Measurements from ENCODE around the gene PDE6C.

Gene PDE6C

GRCh38 chr10:93702210-93703001, 90.1 kb downstream of the PDE6C start, which contains the start of gene FRA10AC1:
FRA10AC1 (minus strand) TSS chr10:93702592; CDS start chr10:93700106, 2,486 bp downstream.
- peak; percentile 94 for DNase-seq (ENCODE audit: low read depth)

GRCh38 chr10:93703066-93703465, 90.7 kb downstream of the PDE6C start:
- DNase-seq (ENCODE audit: low read depth) = peak; percentile 28

- DNase-seq (ENCODE audit: low read depth) = no peak
Measured at GRCh38 chr10:93703841-93704240, 91.5 kb downstream of the PDE6C start.

- DNase-seq (ENCODE audit: low read depth) = no peak
Measured at GRCh38 chr10:93704451-93704850, 92.1 kb downstream of the PDE6C start.

- no peak for DNase-seq (ENCODE audit: low read depth)
Measured at GRCh38 chr10:93707623-93708022, 95.3 kb downstream of the PDE6C start.

- no peak for DNase-seq (ENCODE audit: low read depth)
Measured at GRCh38 chr10:93710333-93710909, 98.1 kb downstream of the PDE6C start.

- peak; percentile 63 for DNase-seq (ENCODE audit: low read depth)
Measured at GRCh38 chr10:93711891-93712290, 99.6 kb downstream of the PDE6C start.

- no peak for DNase-seq (ENCODE audit: low read depth)
Measured at GRCh38 chr10:93712593-93712992, 100.3 kb downstream of the PDE6C start.

- DNase-seq (ENCODE audit: low read depth) = no peak
Measured at GRCh38 chr10:93715345-93715744, 103.0 kb downstream of the PDE6C start.

Measured in ELR (cell line).